ENCODE measurements around the gene SMNDC1. TPM values are rescaled to one million over a fixed set of nuclear protein-coding genes. Genes with fewer than 3 reads are reported as not detected.
A peak's percentile ranks its signal among the peaks of the same experiment; 100 is the strongest.

Gene SMNDC1
- total and polyA plus RNA-seq, 10 of the 15 experiments (the other 5 are each of a cell fraction or from before 2014, with no cell fraction given): 4.6 to 37.2 (median 18.1) TPM

DNA sequence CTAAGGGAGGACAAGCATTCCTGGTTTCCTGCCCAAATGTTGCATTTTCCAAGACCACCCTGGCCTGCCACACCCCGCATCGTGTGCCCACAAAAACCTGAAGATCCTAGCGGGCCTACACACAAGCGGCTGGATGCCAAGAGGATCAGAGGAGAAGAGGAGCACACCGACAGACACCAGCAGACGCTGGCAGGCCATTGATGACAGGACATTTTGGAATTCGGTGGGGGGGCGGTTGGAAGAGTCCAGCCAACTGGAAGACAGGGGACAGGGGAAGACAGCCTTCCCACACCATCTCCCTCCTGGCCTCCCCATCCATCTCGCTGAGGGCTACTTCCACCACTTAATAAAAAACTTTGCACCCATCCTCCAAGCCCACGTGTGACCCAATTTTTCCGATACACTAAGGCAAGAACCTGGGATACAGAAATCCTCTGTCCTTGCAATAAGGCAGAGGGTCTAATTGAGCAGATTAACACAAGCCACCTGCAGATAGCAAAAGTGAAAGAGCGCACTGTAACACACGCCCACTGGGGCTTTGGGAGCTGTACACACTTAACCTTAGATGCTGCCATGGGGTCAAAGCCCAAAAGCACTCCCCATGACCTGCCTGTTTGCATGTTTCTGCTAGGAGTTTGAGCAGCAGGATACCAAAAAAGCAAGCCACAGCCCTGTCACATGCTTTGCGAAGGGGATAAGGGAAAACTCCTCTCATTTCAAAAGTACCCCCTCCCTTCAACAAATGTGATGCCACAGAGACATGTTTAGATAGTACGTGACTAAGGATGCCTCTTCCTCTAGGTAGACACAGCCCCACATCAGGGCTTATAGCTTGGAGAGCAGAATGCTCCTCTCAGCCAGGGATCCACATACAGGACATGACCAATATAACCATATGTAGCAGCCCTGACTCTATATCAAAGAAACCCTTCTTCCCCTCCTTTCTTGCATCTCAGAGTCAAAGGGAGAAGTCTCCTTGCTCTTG lies 13.4 kb upstream of the SMNDC1 start:
- Histone ChIP-seq H3K27me3 (replicated peaks in 1 of 2; ENCODE audit: control insufficient read depth in 2 of 2, insufficient read depth in 2 of 2, low read length in 1 of 2) (no peaks in the 10 kb centered on the region), H2AFZ (ENCODE audit: control insufficient read depth, low read depth, low read length) (peak overlapping the region; percentile 73), H3K4me3 (no peak overlapping the region), H3K27ac (ENCODE audit: control insufficient read depth, insufficient read depth) (peak overlapping the region; percentile 17), H3K36me3 (ENCODE audit: control insufficient read depth in 2 of 2, insufficient read depth in 2 of 2, low read length in 1 of 2) (no peaks in the 10 kb centered on the region), H3K9me3 (replicated peaks; ENCODE audit: control insufficient read depth, insufficient read depth, low read length) (no peaks in the 10 kb centered on the region; the same call in 1 of the 3 replicates), H3K4me1 (ENCODE audit: control insufficient read depth, insufficient read depth, low read length) (peaks cover 5% of the 10 kb centered on the region; the same call in 1 of the 2 replicates), H3K9ac (ENCODE audit: control insufficient read depth, insufficient read depth, low read length) (no peak overlapping the region), H3K4me2 (ENCODE audit: control insufficient read depth, insufficient read depth) (peak overlapping the region; percentile 7; the same call in 1 of the 2 replicates), H4K20me1 (ENCODE audit: control insufficient read depth, insufficient read depth) (no peaks in the 10 kb centered on the region), H3K79me2 (ENCODE audit: control insufficient read depth, insufficient read depth, low read length) (no peaks in the 10 kb centered on the region)
- BruUV-seq (replicated peaks): no TSS peak
- POLR2A ChIA-PET: interaction anchor here (1.0 kb wide), 1 partner anchor 13 kb away, joined by 3 read pairs; the partner anchor contains the start of gene SMNDC1
- FAIRE-seq (no peak), DNase-seq (ENCODE audit: low read depth, low spot score) (no peak), ATAC-seq (peak; percentile 84)
- in situ Hi-C loops (cut with MboI) (loop anchor here (25.0 kb wide), 1 partner anchor 1819 kb away; no protein-coding TSS in a partner anchor), intact Hi-C loops (cut with micrococcal nuclease; ENCODE audit: unreplicated experiment) (no loop called here)
- RAD21 ChIA-PET (ENCODE audit: unreplicated experiment): interaction anchor here (0.6 to 3.6 kb wide), 10 partner anchors 9 to 228 kb away, joined by 3 to 17 read pairs (median 4); no protein-coding TSS in a partner anchor
- SMC1A ChIA-PET (ENCODE audit: uncharacterized antibody, unreplicated experiment): interaction anchor here (0.6 to 1.8 kb wide), 13 partner anchors 9 to 231 kb away, joined by 3 to 8 read pairs (median 4); no protein-coding TSS in a partner anchor
- WGBS (ENCODE audit: insufficient coverage, insufficient replicate concordance, low lambda C conversion rate, missing lambda C conversion rate): 75% methylated on average over 13 of the region's 15 CpGs
- CTCF ChIA-PET: interaction anchor here (1.2 to 2.2 kb wide), 9 partner anchors 10 to 259 kb away, joined by 3 to 14 read pairs (median 5); no protein-coding TSS in a partner anchor
- peak; percentile 63; the same call in 1 of the 2 replicates for TF ChIP-seq MLLT1 (IDR thresholded peaks at IDR 0.05)
- TF ChIP-seq, protein P1, sequence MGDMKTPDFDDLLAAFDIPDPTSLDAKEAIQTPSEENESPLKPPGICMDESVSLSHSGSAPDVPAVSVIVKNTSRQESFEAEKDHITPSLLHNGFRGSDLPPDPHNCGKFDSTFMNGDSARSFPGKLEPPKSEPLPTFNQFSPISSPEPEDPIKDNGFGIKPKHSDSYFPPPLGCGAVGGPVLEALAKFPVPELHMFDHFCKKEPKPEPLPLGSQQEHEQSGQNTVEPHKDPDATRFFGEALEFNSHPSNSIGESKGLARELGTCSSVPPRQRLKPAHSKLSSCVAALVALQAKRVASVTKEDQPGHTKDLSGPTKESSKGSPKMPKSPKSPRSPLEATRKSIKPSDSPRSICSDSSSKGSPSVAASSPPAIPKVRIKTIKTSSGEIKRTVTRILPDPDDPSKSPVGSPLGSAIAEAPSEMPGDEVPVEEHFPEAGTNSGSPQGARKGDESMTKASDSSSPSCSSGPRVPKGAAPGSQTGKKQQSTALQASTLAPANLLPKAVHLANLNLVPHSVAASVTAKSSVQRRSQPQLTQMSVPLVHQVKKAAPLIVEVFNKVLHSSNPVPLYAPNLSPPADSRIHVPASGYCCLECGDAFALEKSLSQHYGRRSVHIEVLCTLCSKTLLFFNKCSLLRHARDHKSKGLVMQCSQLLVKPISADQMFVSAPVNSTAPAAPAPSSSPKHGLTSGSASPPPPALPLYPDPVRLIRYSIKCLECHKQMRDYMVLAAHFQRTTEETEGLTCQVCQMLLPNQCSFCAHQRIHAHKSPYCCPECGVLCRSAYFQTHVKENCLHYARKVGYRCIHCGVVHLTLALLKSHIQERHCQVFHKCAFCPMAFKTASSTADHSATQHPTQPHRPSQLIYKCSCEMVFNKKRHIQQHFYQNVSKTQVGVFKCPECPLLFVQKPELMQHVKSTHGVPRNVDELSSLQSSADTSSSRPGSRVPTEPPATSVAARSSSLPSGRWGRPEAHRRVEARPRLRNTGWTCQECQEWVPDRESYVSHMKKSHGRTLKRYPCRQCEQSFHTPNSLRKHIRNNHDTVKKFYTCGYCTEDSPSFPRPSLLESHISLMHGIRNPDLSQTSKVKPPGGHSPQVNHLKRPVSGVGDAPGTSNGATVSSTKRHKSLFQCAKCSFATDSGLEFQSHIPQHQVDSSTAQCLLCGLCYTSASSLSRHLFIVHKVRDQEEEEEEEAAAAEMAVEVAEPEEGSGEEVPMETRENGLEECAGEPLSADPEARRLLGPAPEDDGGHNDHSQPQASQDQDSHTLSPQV (IDR thresholded peaks at IDR 0.05): no peak
- TF ChIP-seq IRF3 (IDR thresholded peaks at IDR 0.05): no peak
- TF ChIP-seq, protein P2, sequence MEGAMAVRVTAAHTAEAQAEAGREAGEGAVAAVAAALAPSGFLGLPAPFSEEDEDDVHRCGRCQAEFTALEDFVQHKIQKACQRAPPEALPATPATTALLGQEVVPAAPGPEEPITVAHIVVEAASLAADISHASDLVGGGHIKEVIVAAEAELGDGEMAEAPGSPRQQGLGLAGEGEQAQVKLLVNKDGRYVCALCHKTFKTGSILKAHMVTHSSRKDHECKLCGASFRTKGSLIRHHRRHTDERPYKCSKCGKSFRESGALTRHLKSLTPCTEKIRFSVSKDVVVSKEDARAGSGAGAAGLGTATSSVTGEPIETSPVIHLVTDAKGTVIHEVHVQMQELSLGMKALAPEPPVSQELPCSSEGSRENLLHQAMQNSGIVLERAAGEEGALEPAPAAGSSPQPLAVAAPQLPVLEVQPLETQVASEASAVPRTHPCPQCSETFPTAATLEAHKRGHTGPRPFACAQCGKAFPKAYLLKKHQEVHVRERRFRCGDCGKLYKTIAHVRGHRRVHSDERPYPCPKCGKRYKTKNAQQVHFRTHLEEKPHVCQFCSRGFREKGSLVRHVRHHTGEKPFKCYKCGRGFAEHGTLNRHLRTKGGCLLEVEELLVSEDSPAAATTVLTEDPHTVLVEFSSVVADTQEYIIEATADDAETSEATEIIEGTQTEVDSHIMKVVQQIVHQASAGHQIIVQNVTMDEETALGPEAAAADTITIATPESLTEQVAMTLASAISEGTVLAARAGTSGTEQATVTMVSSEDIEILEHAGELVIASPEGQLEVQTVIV (IDR thresholded peaks at IDR 0.05; ENCODE audit: borderline replicate concordance, partially characterized antibody): no peak
- peak; percentile 77 for TF ChIP-seq NR2F1 (conservative IDR thresholded peaks at IDR 0.05)
- TF ChIP-seq NR2C1 (IDR thresholded peaks at IDR 0.05): peak; percentile 51; the same call in 1 of the 2 replicates
- TF ChIP-seq YY1 (IDR thresholded peaks at IDR 0.05; ENCODE audit: low read depth, low read length): 0 out of 2 replicates have a peak, but pooled peaks have one; percentile 28
